Esophagus muscularis mucosa (tissue), 4 donors: ENCODE data around the gene USP28. TPM values are rescaled to one million over a fixed set of nuclear protein-coding genes. Genes with fewer than 3 reads are reported as not detected.

ENCODE experiments used
- DNase-seq: peaks from one replicate; pipeline ENCODE4 v3.0.0-alpha.2; 2017; ENCODE audit errors: extremely low spot score
- H3K27ac ChIP-seq, 4 donors: fragments of 200-600 bp; sonication (generic); replicated peaks in 1 of 4; 1 replicate in 3 of 4; 2 replicates in 1 of 4; pipeline ENCODE4 v1.5.1; 2016 to 2019; ENCODE audit warnings: mild to moderate bottlenecking in 1 of 4
- H3K27me3 ChIP-seq, 4 donors: fragments of 200-600 bp; sonication (generic); one replicate each; pipeline versions ENCODE4 v1.5.1 to v1.6.0; 2016 to 2019
- H3K36me3 ChIP-seq, 4 donors: fragments of 200-600 bp; sonication (generic); one replicate each; pipeline ENCODE4 v1.5.1; 2016 to 2019
- H3K4me1 ChIP-seq, 4 donors: fragments of 200-600 bp; sonication (generic); one replicate each; pipeline ENCODE4 v1.5.1; 2016 to 2019
- H3K4me3 ChIP-seq, 4 donors: fragments of 200-600 bp; sonication (generic); 1 replicate in 2 of 4; 2 replicates in 2 of 4; pipeline ENCODE4 v1.5.1; 2016 to 2019; ENCODE audit warnings: mild to moderate bottlenecking in 4 of 4, moderate library complexity in 1 of 4
- H3K9me3 ChIP-seq, 4 donors: fragments of 200-600 bp; sonication (generic); 1 replicate in 3 of 4; 2 replicates in 1 of 4; pipeline ENCODE4 v1.5.1; 2016 to 2019
- CTCF ChIP-seq, 3 experiments: fragments of 200-600 bp in 2 of 3; fragments of 450-650 bp in 1 of 3; sonication (generic) in 2 of 3; IDR thresholded peaks; one replicate each; pipeline ENCODE4 v1.5.1; 2017 to 2019; ENCODE audit warnings: antibody characterized with exemption in 3 of 3, mild to moderate bottlenecking in 2 of 3, moderate library complexity in 1 of 3
- EP300 ChIP-seq: sonication (generic); formaldehyde crosslinking; IDR thresholded peaks from one replicate; pipeline ENCODE4 v1.6.1; 2017; ENCODE audit warnings: antibody characterized with exemption
- POLR2A ChIP-seq: fragments of 450-650 bp; IDR thresholded peaks from one replicate; pipeline ENCODE4 v1.6.1; 2017; ENCODE audit warnings: antibody characterized with exemption, moderate library complexity, mild to moderate bottlenecking, low read depth
- POLR2AphosphoS5 ChIP-seq, 2 donors: sonication (generic); formaldehyde crosslinking; IDR thresholded peaks; one replicate each; pipeline ENCODE4 v1.6.1; 2017; ENCODE audit warnings: antibody characterized with exemption in 2 of 2
- WGBS: methylation state at CpG from one replicate; pipeline ENCODE4 v1.1.5; 2018; 5-methylcytosine and 5-hydroxymethylcytosine counted together
- intact Hi-C: fragments of 100-400 bp; cut with DNase I; formaldehyde crosslinking; loops from one replicate; pipeline ENCODE4 v1.15.1; 2023
- total RNA-seq, 4 donors: library from RNA; depleted of rRNA; stranded (reverse); fragments of >200 nt; gene quantifications; one replicate each; pipeline versions ENCODE4 v1.1.0 to v1.2.1, GENCODE V29; 2016

Gene USP28
- total RNA-seq, 4 donors from 2014 or later = 25.2 to 45.9 (median 35.3) TPM

GRCh38 chr11:113818426-113818825 lies 56.9 kb downstream of the USP28 start:
- Histone ChIP-seq H3K9me3 (no peaks in the 10 kb centered on the region), H3K4me3 (no peak overlapping the region), H3K36me3 (peaks cover 35 to 74% (median 58%) of the 10 kb centered on the region in 4 donors), H3K4me1 (no peaks in the 10 kb centered on the region), H3K27ac (no peak overlapping the region), H3K27me3 (no peaks in the 10 kb centered on the region)
- TF ChIP-seq POLR2A = no peak
- TF ChIP-seq CTCF (IDR thresholded peaks at IDR 0.05) = no peak
- no peak for TF ChIP-seq EP300
- TF ChIP-seq POLR2AphosphoS5 (IDR thresholded peaks at IDR 0.05) = no peak
- no peak for DNase-seq
- intact Hi-C loops = no loop called here
- WGBS = 97% methylated on average over 3 of the region's 3 CpGs

- peaks cover 29 to 74% (median 57%) of the 10 kb centered on the region in 4 donors for H3K36me3 ChIP-seq
- no peak overlapping the region for H3K27ac ChIP-seq
- no peak for DNase-seq
- no peaks in the 10 kb centered on the region for H3K9me3 ChIP-seq
- 95% methylated on average over 6 of the region's 6 CpGs for WGBS
- no peaks in the 10 kb centered on the region for H3K4me1 ChIP-seq
- H3K4me3 ChIP-seq = no peak overlapping the region
- intact Hi-C loops = no loop called here
- H3K27me3 ChIP-seq = no peaks in the 10 kb centered on the region
- TF ChIP-seq EP300 (no peak), CTCF (IDR thresholded peaks at IDR 0.05) (no peak), POLR2AphosphoS5 (IDR thresholded peaks at IDR 0.05) (no peak), POLR2A (no peak)
Observed at GRCh38 chr11:113817626-113818025, 57.7 kb downstream of the USP28 start.

- 91% methylated on average over 1 of the region's 1 CpG for WGBS
- no peak overlapping the region for H3K4me3 ChIP-seq
- H3K4me1 ChIP-seq = no peaks in the 10 kb centered on the region
- DNase-seq = no peak
- no peak for TF ChIP-seq CTCF (IDR thresholded peaks at IDR 0.05)
- no peak for TF ChIP-seq POLR2A
- TF ChIP-seq EP300 = no peak
- no peak for TF ChIP-seq POLR2AphosphoS5 (IDR thresholded peaks at IDR 0.05)
- no peaks in the 10 kb centered on the region for H3K9me3 ChIP-seq
- H3K36me3 ChIP-seq = peaks cover 29 to 74% (median 55%) of the 10 kb centered on the region in 4 donors
- no peak overlapping the region for H3K27ac ChIP-seq
- intact Hi-C loops = no loop called here
- no peaks in the 10 kb centered on the region for H3K27me3 ChIP-seq
Observed at GRCh38 chr11:113817162-113817561, 58.2 kb downstream of the USP28 start.

GRCh38 chr11:113814181-113814580 lies 61.2 kb downstream of the USP28 start:
- H3K27me3 ChIP-seq = no peaks in the 10 kb centered on the region
- no peak overlapping the region for H3K27ac ChIP-seq
- H3K9me3 ChIP-seq = no peaks in the 10 kb centered on the region
- intact Hi-C loops = no loop called here
- H3K4me1 ChIP-seq = no peaks in the 10 kb centered on the region
- no peak overlapping the region for H3K4me3 ChIP-seq
- DNase-seq = no peak
- TF ChIP-seq EP300 = no peak
- H3K36me3 ChIP-seq = peaks cover 16 to 77% (median 49%) of the 10 kb centered on the region in 4 donors

GRCh38 chr11:113808931-113809330 lies 66.4 kb downstream of the USP28 start:
- WGBS = 50% methylated on average over 2 of the region's 2 CpGs
- peaks cover 28 to 97% (median 76%) of the 10 kb centered on the region in 4 donors for H3K36me3 ChIP-seq
- H3K27me3 ChIP-seq = no peaks in the 10 kb centered on the region
- no peak overlapping the region for H3K4me3 ChIP-seq
- intact Hi-C loops = no loop called here
- no peak overlapping the region for H3K27ac ChIP-seq
- H3K4me1 ChIP-seq = no peaks in the 10 kb centered on the region
- DNase-seq = no peak
- TF ChIP-seq POLR2A = no peak
- no peaks in the 10 kb centered on the region for H3K9me3 ChIP-seq

- WGBS = 95% methylated on average over 2 of the region's 2 CpGs
- peaks cover 49 to 98% (median 87%) of the 10 kb centered on the region in 4 donors for H3K36me3 ChIP-seq
Observed at GRCh38 chr11:113806406-113806805, 69.0 kb downstream of the USP28 start.

More at GRCh38 chr11:113806406-113806805, 69.0 kb downstream of the USP28 start:
- H3K4me1 ChIP-seq = no peaks in the 10 kb centered on the region
- no peaks in the 10 kb centered on the region for H3K9me3 ChIP-seq
- no peaks in the 10 kb centered on the region for H3K27me3 ChIP-seq
- intact Hi-C loops = no loop called here
- H3K4me3 ChIP-seq = no peak overlapping the region
- no peak for TF ChIP-seq POLR2AphosphoS5 (IDR thresholded peaks at IDR 0.05)
- TF ChIP-seq EP300 = no peak
- TF ChIP-seq CTCF (IDR thresholded peaks at IDR 0.05) = peak in 1 of 3 experiments; percentile 29
- no peak for TF ChIP-seq POLR2A
- no peak for DNase-seq
- H3K27ac ChIP-seq = no peak overlapping the region
